ENCODE data around the gene ECE1. TPM values are rescaled to one million over a fixed set of nuclear protein-coding genes. Genes with fewer than 3 reads are reported as not detected.

Gene ECE1
- total and polyA plus RNA-seq, 9 of the 15 experiments (the other 6 are each of a cell fraction or from before 2014, with no cell fraction given) = 0.56 to 34.8 (median 11.0) TPM

- in situ Hi-C loops (cut with MboI) = no loop called here
- H3K36me3 ChIP-seq (ENCODE audit: control insufficient read depth, insufficient read depth, low read length) = no peaks in the 10 kb centered on the region
- no peaks in the 10 kb centered on the region; a peak in 1 of 5 replicates for H3K27me3 ChIP-seq (ENCODE audit: control insufficient read depth in 2 of 2, insufficient read depth in 2 of 2, low read length in 2 of 2)
- DNase-seq (ENCODE audit: extremely low read depth in 1 of 4, low spot score in 3 of 4) (no peak), FAIRE-seq (no peak), ATAC-seq (no peak)
- no peak overlapping the region for H2AFZ ChIP-seq (ENCODE audit: low read depth, low read length)
- H3K9me3 ChIP-seq (replicated peaks; ENCODE audit: control insufficient read depth, insufficient read depth, low read depth, low read length) = no peaks in the 10 kb centered on the region
- no peak overlapping the region for H3K27ac ChIP-seq (ENCODE audit: extremely low read depth, low read depth, low read length)
- H4K20me1 ChIP-seq (replicated peaks; ENCODE audit: control insufficient read depth, insufficient read depth, low read length) = peaks cover 50% of the 10 kb centered on the region
- 83% methylated on average over 9 of the region's 9 CpGs for WGBS (ENCODE audit: insufficient coverage, low coverage, missing lambda C conversion rate)
- no peak overlapping the region for H3K4me2 ChIP-seq (ENCODE audit: insufficient read depth, low read length)
- H3K79me2 ChIP-seq (ENCODE audit: control insufficient read depth, insufficient read depth, low read length) = peaks cover 3% of the 10 kb centered on the region
- no peak overlapping the region for H3K4me3 ChIP-seq
- no peak overlapping the region; a peak in 1 of 4 replicates for H3K9ac ChIP-seq (ENCODE audit: insufficient read depth in 1 of 2, low read depth in 2 of 2, low read length in 2 of 2)
- no TSS peak for BruUV-seq (replicated peaks)
- peaks cover 22 to 36% of the 10 kb centered on the region in 2 experiments for H3K4me1 ChIP-seq (replicated peaks in 1 of 2; ENCODE audit: control insufficient read depth in 2 of 2, insufficient read depth in 2 of 2, low read length in 2 of 2)
- TF ChIP-seq ZFP36 (IDR thresholded peaks at IDR 0.05; ENCODE audit: low read depth, low read length, partially characterized antibody) (peak; percentile 66), RBM25 (IDR thresholded peaks at IDR 0.05; ENCODE audit: low read depth, low read length, severe bottlenecking) (peak; percentile 24), ZNF780A (CRISPR knock-in tag; IDR thresholded peaks at IDR 0.05) (no peak), STAT6 (CRISPR knock-in tag; IDR thresholded peaks at IDR 0.05) (no peak)
- intact Hi-C loops (cut with micrococcal nuclease) = no loop called here
- ChIA-PET POLR2A (interaction anchor here (0.6 to 1.8 kb wide), 3 partner anchors 78 to 1096 kb away, joined by 3 to 4 read pairs (median 3); no protein-coding TSS in a partner anchor), CTCF (ENCODE audit: low intra/inter-chr PET ratio) (interaction anchor here (0.8 kb wide), 1 partner anchor 29 kb away, joined by 3 read pairs; no protein-coding TSS in a partner anchor)
- no peaks in the 10 kb centered on the region for H3K9me1 ChIP-seq (ENCODE audit: control insufficient read depth, insufficient read depth, low read length)
These were observed 49.3 kb upstream of the ECE1 start for GRCh38 chr1:21339356-21340229.
